K562 (cell line): ENCODE measurements around the gene ZNF234. TPM values are rescaled to one million over a fixed set of nuclear protein-coding genes. Genes with fewer than 3 reads are reported as not detected.

Source experiments
- BCLAF1 ChIP-seq, 2 experiments: fragments of 450-650 bp in 1 of 2; IDR thresholded peaks; 2 replicates each; pipeline ENCODE4 v1.6.1; 2011 to 2017; ENCODE audit warnings: low read depth in 2 of 2, antibody characterized with exemption in 1 of 2, borderline replicate concordance in 1 of 2, low read length in 1 of 2, mild to moderate bottlenecking in 1 of 2, mixed read lengths in 1 of 2; ENCODE audit not compliant: control insufficient read depth in 1 of 2
- BRF1 ChIP-seq: IDR thresholded peaks from 3 replicates; pipeline ENCODE4 v1.6.1; 2011; ENCODE audit warnings: borderline replicate concordance, mild to moderate bottlenecking; ENCODE audit not compliant: insufficient read length; ENCODE audit errors: extremely low read depth
- CBFA2T2 ChIP-seq: fragments of 450-650 bp; conservative IDR thresholded peaks from 2 replicates; pipeline ENCODE4 v1.6.1; 2017; ENCODE audit warnings: mild to moderate bottlenecking
- CHCHD3 ChIP-seq: fragments of 250-450 bp; sonication (Bioruptor Pico); IDR thresholded peaks from 2 replicates; pipeline ENCODE4 v2.1.2; 2022; ENCODE audit warnings: mild to moderate bottlenecking
- CTCF ChIP-seq, 3 experiments: IDR thresholded peaks in 2 of 3; conservative IDR thresholded peaks in 1 of 3; 2 replicates each; pipeline ENCODE4 v1.5.1; 2011 to 2012; ENCODE audit warnings: low read length in 3 of 3, mild to moderate bottlenecking in 3 of 3, control low read depth in 2 of 3, improper control_type of control experiment in 1 of 3, inconsistent platforms in 1 of 3, low read depth in 1 of 3, mixed read lengths in 1 of 3, moderate library complexity in 1 of 3; ENCODE audit not compliant: insufficient read depth in 2 of 3
- DACH1 ChIP-seq: fragments of 450-650 bp; IDR thresholded peaks from 2 replicates; pipeline ENCODE4 v1.6.1; 2018; ENCODE audit not compliant: partially characterized antibody
- HNRNPUL1 ChIP-seq: fragments of 200-400 bp; formaldehyde crosslinking; IDR thresholded peaks from 2 replicates; pipeline ENCODE4 v1.6.1; 2017; ENCODE audit warnings: low read length
- JUND ChIP-seq, 2 experiments: IDR thresholded peaks; 2 replicates in 1 of 2; 3 replicates in 1 of 2; pipeline ENCODE4 v1.6.1; 2011; ENCODE audit warnings: borderline replicate concordance in 2 of 2, low read depth in 2 of 2, low read length in 2 of 2, improper control_type of control experiment in 1 of 2, missing biosample characterization in 1 of 2, missing genetic modification characterization in 1 of 2, missing genetic modification reagents in 1 of 2
- RBM17 ChIP-seq: fragments of 200-400 bp; formaldehyde crosslinking; IDR thresholded peaks from 2 replicates; pipeline ENCODE4 v1.6.1; 2017; ENCODE audit warnings: low read depth, mild to moderate bottlenecking, low read length, borderline replicate concordance
- RBM25 ChIP-seq: fragments of 200-400 bp; formaldehyde crosslinking; IDR thresholded peaks from 2 replicates; pipeline ENCODE4 v1.6.1; 2018; ENCODE audit warnings: low read length, low read depth, moderate library complexity; ENCODE audit not compliant: severe bottlenecking
- SRF ChIP-seq, 2 experiments: fragments of 250-450, 450-650 bp in 1 of 2; sonication (Bioruptor Pico) in 1 of 2; sonication (generic) in 1 of 2; formaldehyde crosslinking; IDR thresholded peaks; 2 replicates each; pipeline versions ENCODE4 v1.5.0 to v1.5.1; 2020 to 2022; ENCODE audit warnings: mild to moderate bottlenecking in 1 of 2, missing genetic modification reagents in 1 of 2
- SUPT5H ChIP-seq: fragments of 450-650 bp; IDR thresholded peaks from 2 replicates; pipeline ENCODE4 v1.6.1; 2016
- TAF9B ChIP-seq: fragments of 450-650 bp; IDR thresholded peaks from 2 replicates; pipeline ENCODE4 v1.6.1; 2018; ENCODE audit warnings: mild to moderate bottlenecking; ENCODE audit not compliant: partially characterized antibody
- ZC3H4 ChIP-seq: sonication (generic); formaldehyde crosslinking; IDR thresholded peaks from 2 replicates; pipeline ENCODE4 v1.9.0; 2021; ENCODE audit warnings: missing genetic modification reagents, borderline replicate concordance
- polyA plus RNA-seq, 8 experiments: library from polyadenylated mRNA; depleted of rRNA in 4 of 8; stranded (reverse) in 5 of 8; unstranded in 3 of 8; fragments of >200 nt; fragmentation: Nextera tagmentation in 2 of 8; fragmentation: Illumina TruSeq in 1 of 8; extraction: Ambion mirVana in 2 of 8; extraction: Trizol in 1 of 8; gene quantifications; 2 replicates each; pipeline versions ENCODE4 v1.2.1 to v1.2.3, GENCODE V29; 2011 to 2014; ENCODE audit warnings: inconsistent platforms in 1 of 8, missing spikeins in 1 of 8
- total RNA-seq, 7 experiments: library from RNA; depleted of rRNA in 6 of 7; stranded (reverse); fragments of >200 nt in 6 of 7; fragmentation: Illumina TruSeq in 2 of 7; extraction: Trizol in 2 of 7; gene quantifications; 2 replicates each; pipeline versions ENCODE4 v1.2.1 to v1.2.3, GENCODE V29; 2011 to 2021; ENCODE audit warnings: low replicate concordance in 1 of 7

ZNF234 gene
- total and polyA plus RNA-seq, 9 of the 15 experiments (the other 6 are each of a cell fraction or from before 2014, with no cell fraction given) = 0.82 to 2.9 (median 1.5) TPM

- peak; percentile 56 for TF ChIP-seq TAF9B
- TF ChIP-seq BCLAF1 (IDR thresholded peaks at IDR 0.05; ENCODE audit: borderline replicate concordance in 1 of 2, control insufficient read depth in 1 of 2, low read depth in 2 of 2, low read length in 1 of 2) = no peak
- TF ChIP-seq BRF1 = no peak
- no peak for TF ChIP-seq CBFA2T2
- TF ChIP-seq SRF (CRISPR knock-in tag; IDR thresholded peaks at IDR 0.05) = peak in 1 of 2 experiments; percentile 55; a peak in 1 of 4 replicates
- TF ChIP-seq SUPT5H = peak; percentile 80
- no peak for TF ChIP-seq RBM17
- TF ChIP-seq JUND (IDR thresholded peaks at IDR 0.05; ENCODE audit: borderline replicate concordance, low read depth, low read length) = peak; percentile 71
- peak; percentile 60; the same call in 2 of the 3 replicates for TF ChIP-seq JUND (tag; IDR thresholded peaks at IDR 0.05; ENCODE audit: borderline replicate concordance, low read depth, low read length)
- TF ChIP-seq HNRNPUL1 = no peak
- TF ChIP-seq ZC3H4 (CRISPR knock-in tag) = no peak
- no peak for TF ChIP-seq CTCF (IDR thresholded peaks at IDR 0.05 in 2 of 3, conservative IDR thresholded peaks at IDR 0.05 in 1 of 3; ENCODE audit: insufficient read depth in 2 of 3, low read depth in 1 of 3, low read length in 3 of 3)
- TF ChIP-seq DACH1 = no peak
- TF ChIP-seq CHCHD3 (CRISPR knock-in tag) = no peak
- no peak for TF ChIP-seq RBM25
Observed at GRCh38 chr19:44164673-44165512, 23.5 kb downstream of the ZNF234 start, which contains the start of gene ZNF226 (continued).
